ENCODE data around the gene PNPO.
"Not testable (repeated sequence)": the region's sequence is repeated elsewhere in the genome, so short reads cannot be mapped to it uniquely, and the experiment has no call there.

PNPO gene

GRCh38 chr17:47918006-47918405 lies 23.4 kb upstream of the PNPO start:
- no peak overlapping the region for H3K4me2 ChIP-seq (ENCODE audit: low read depth, low read length)
- no peaks in the 10 kb centered on the region for H3K9me3 ChIP-seq (replicated peaks; ENCODE audit: insufficient read depth, low read length)
- no peaks in the 10 kb centered on the region for H3K79me2 ChIP-seq (ENCODE audit: low read length)
- H3K27ac ChIP-seq (ENCODE audit: low read length) = no peak overlapping the region
- no peak overlapping the region for H2AFZ ChIP-seq (ENCODE audit: low read length)
- no peaks in the 10 kb centered on the region for H3K9me2 ChIP-seq (replicated peaks; ENCODE audit: insufficient read depth, low read length)
- no peaks in the 10 kb centered on the region for H3K4me1 ChIP-seq (ENCODE audit: low read length)
- H4K20me1 ChIP-seq (ENCODE audit: insufficient read depth, low read length) = no peaks in the 10 kb centered on the region
- H3F3A ChIP-seq (ENCODE audit: insufficient read depth, low read length) = 0 out of 2 replicates have a peak, but pooled peaks cover 3% of the 10 kb centered on the region
- no peak overlapping the region for H3K4me3 ChIP-seq (ENCODE audit: low read length)
- TF ChIP-seq CTCF (IDR thresholded peaks at IDR 0.05; ENCODE audit: low read length) = no peak
- TF ChIP-seq EZH2phosphoT487 (IDR thresholded peaks at IDR 0.05; ENCODE audit: low read length) = no peak
- TF ChIP-seq EZH2 (optimal IDR thresholded peaks at IDR 0.05; ENCODE audit: low read depth, low read length) = no peak
- no peak overlapping the region for H3K9ac ChIP-seq (ENCODE audit: low read length)
- H3K36me3 ChIP-seq (replicated peaks; ENCODE audit: insufficient read depth, low read length) = no peaks in the 10 kb centered on the region
- no peak for DNase-seq
- no peaks in the 10 kb centered on the region for H3K27me3 ChIP-seq (replicated peaks; ENCODE audit: insufficient read depth, low read length)

- no peak for TF ChIP-seq CTCF (IDR thresholded peaks at IDR 0.05; ENCODE audit: low read length)
- TF ChIP-seq EZH2 (optimal IDR thresholded peaks at IDR 0.05; ENCODE audit: low read depth, low read length) = no peak
- no peak for TF ChIP-seq EZH2phosphoT487 (IDR thresholded peaks at IDR 0.05; ENCODE audit: low read length)
Observed at GRCh38 chr17:47918991-47919390, 22.4 kb upstream of the PNPO start.

GRCh38 chr17:47919889-47920288 lies 21.5 kb upstream of the PNPO start:
- not testable (repeated sequence) for H3K4me2 ChIP-seq (ENCODE audit: low read depth, low read length); H3K36me3 ChIP-seq (replicated peaks; ENCODE audit: insufficient read depth, low read length); H3K27me3 ChIP-seq (replicated peaks; ENCODE audit: insufficient read depth, low read length); H3K9ac ChIP-seq (ENCODE audit: low read length); H3F3A ChIP-seq (ENCODE audit: insufficient read depth, low read length); H3K9me2 ChIP-seq (replicated peaks; ENCODE audit: insufficient read depth, low read length); H3K4me1 ChIP-seq (ENCODE audit: low read length); H3K27ac ChIP-seq (ENCODE audit: low read length); H4K20me1 ChIP-seq (ENCODE audit: insufficient read depth, low read length); H3K4me3 ChIP-seq (ENCODE audit: low read length); H2AFZ ChIP-seq (ENCODE audit: low read length); H3K79me2 ChIP-seq (ENCODE audit: low read length); DNase-seq; H3K9me3 ChIP-seq (replicated peaks; ENCODE audit: insufficient read depth, low read length)

More at GRCh38 chr17:47918991-47919390, 22.4 kb upstream of the PNPO start:
- Histone ChIP-seq H2AFZ (ENCODE audit: low read length) (no peak overlapping the region), H3K36me3 (replicated peaks; ENCODE audit: insufficient read depth, low read length) (no peaks in the 10 kb centered on the region), H3K9me2 (replicated peaks; ENCODE audit: insufficient read depth, low read length) (no peaks in the 10 kb centered on the region), H3K79me2 (ENCODE audit: low read length) (no peaks in the 10 kb centered on the region), H3K27ac (ENCODE audit: low read length) (no peak overlapping the region), H3K9ac (ENCODE audit: low read length) (no peak overlapping the region), H3K4me2 (ENCODE audit: low read depth, low read length) (no peak overlapping the region), H3K4me1 (ENCODE audit: low read length) (no peaks in the 10 kb centered on the region), H3K27me3 (replicated peaks; ENCODE audit: insufficient read depth, low read length) (no peaks in the 10 kb centered on the region), H3K9me3 (replicated peaks; ENCODE audit: insufficient read depth, low read length) (no peaks in the 10 kb centered on the region), H4K20me1 (ENCODE audit: insufficient read depth, low read length) (no peaks in the 10 kb centered on the region), H3F3A (ENCODE audit: insufficient read depth, low read length) (no peaks in the 10 kb centered on the region), H3K4me3 (ENCODE audit: low read length) (no peak overlapping the region)
- no peak for DNase-seq

GRCh38 chr17:47924785-47925677 lies 16.3 kb upstream of the PNPO start:
- TF ChIP-seq CTCF (IDR thresholded peaks at IDR 0.05; ENCODE audit: low read length) = no peak
- no peak for TF ChIP-seq EZH2 (optimal IDR thresholded peaks at IDR 0.05; ENCODE audit: low read depth, low read length)
- no peak for TF ChIP-seq EZH2phosphoT487 (IDR thresholded peaks at IDR 0.05; ENCODE audit: low read length)
- no peak overlapping the region for H3K4me3 ChIP-seq (ENCODE audit: low read length)
- no peaks in the 10 kb centered on the region for H3K9me2 ChIP-seq (replicated peaks; ENCODE audit: insufficient read depth, low read length)
- H3K4me1 ChIP-seq (ENCODE audit: low read length) = no peaks in the 10 kb centered on the region
- no peak overlapping the region for H2AFZ ChIP-seq (ENCODE audit: low read length)
- no peaks in the 10 kb centered on the region; the same call in 1 of the 2 replicates for H3F3A ChIP-seq (ENCODE audit: insufficient read depth, low read length)
- H3K36me3 ChIP-seq (replicated peaks; ENCODE audit: insufficient read depth, low read length) = no peaks in the 10 kb centered on the region
- no peak overlapping the region for H3K9ac ChIP-seq (ENCODE audit: low read length)
- H3K4me2 ChIP-seq (ENCODE audit: low read depth, low read length) = no peak overlapping the region
- H3K27ac ChIP-seq (ENCODE audit: low read length) = no peak overlapping the region
- H3K79me2 ChIP-seq (ENCODE audit: low read length) = no peaks in the 10 kb centered on the region
- no peaks in the 10 kb centered on the region for H3K9me3 ChIP-seq (replicated peaks; ENCODE audit: insufficient read depth, low read length)
- DNase-seq = no peak
- no peaks in the 10 kb centered on the region for H3K27me3 ChIP-seq (replicated peaks; ENCODE audit: insufficient read depth, low read length)
- H4K20me1 ChIP-seq (ENCODE audit: insufficient read depth, low read length) = no peaks in the 10 kb centered on the region
